Heart left ventricle (tissue), 16 donors: ENCODE data around the gene NOS1AP. TPM values are rescaled to one million over a fixed set of nuclear protein-coding genes. Genes with fewer than 3 reads are reported as not detected.

ENCODE experiments used
- ATAC-seq, 4 donors: fragments of 200-7000 bp; cut with Tn5 transposase; one replicate each; pipeline ENCODE4 v1.9.1; 2020 to 2022; ENCODE audit warnings: moderate library complexity in 4 of 4, mild to moderate bottlenecking in 3 of 4, moderate number of reproducible peaks in 1 of 4
- DNase-seq, 5 donors: peaks; one replicate each; pipeline ENCODE4 v3.0.0-alpha.2; 2020
- H3K27ac ChIP-seq, 12 donors: fragments of 200-600 bp; sonication (generic) in 4 of 12; one replicate each; pipeline versions ENCODE4 v1.5.0 to v1.8.0; 2016 to 2022; ENCODE audit warnings: mild to moderate bottlenecking in 2 of 12
- H3K27me3 ChIP-seq, 9 donors: fragments of 200-600 bp; sonication (generic) in 2 of 9; one replicate each; pipeline versions ENCODE4 v1.5.1 to v1.8.0; 2016 to 2022; ENCODE audit warnings: mild to moderate bottlenecking in 3 of 9
- H3K36me3 ChIP-seq, 9 donors: fragments of 200-600 bp; sonication (generic) in 2 of 9; one replicate each; pipeline versions ENCODE4 v1.5.0 to v1.8.0; 2018 to 2022; ENCODE audit warnings: mild to moderate bottlenecking in 2 of 9
- H3K4me1 ChIP-seq, 12 donors: fragments of 200-600 bp; sonication (generic) in 4 of 12; one replicate each; pipeline versions ENCODE4 v1.5.0 to v1.8.0; 2016 to 2022; ENCODE audit warnings: mild to moderate bottlenecking in 3 of 12
- H3K4me3 ChIP-seq, 12 donors: fragments of 200-600 bp; sonication (generic) in 4 of 12; one replicate each; pipeline versions ENCODE4 v1.5.0 to v1.8.0; 2017 to 2022; ENCODE audit warnings: mild to moderate bottlenecking in 9 of 12, moderate library complexity in 4 of 12
- H3K9me3 ChIP-seq, 12 donors: fragments of 200-600 bp; sonication (generic) in 4 of 12; one replicate each; pipeline versions ENCODE4 v1.5.0 to v1.8.0; 2016 to 2022; ENCODE audit warnings: mild to moderate bottlenecking in 1 of 12
- POLR2A ChIP-seq, 2 donors: fragments of 450-650 bp; IDR thresholded peaks; one replicate each; pipeline ENCODE4 v1.6.1; 2017; ENCODE audit warnings: antibody characterized with exemption in 2 of 2, mild to moderate bottlenecking in 2 of 2, moderate library complexity in 2 of 2
- WGBS, 4 donors: extraction: QIAGEN DNeasy Blood & Tissue Kit in 2 of 4; methylation state at CpG; one replicate each; pipeline versions ENCODE4 v1.1.5 to v1.1.7; 2013 to 2018; 5-methylcytosine and 5-hydroxymethylcytosine counted together
- intact Hi-C, 10 donors: fragments of 100-400 bp; cut with DNase I; formaldehyde crosslinking; loops; one replicate each; pipeline versions ENCODE4 v1.11.1 to v1.14.2; 2022
- polyA plus RNA-seq, 2 donors: library from polyadenylated mRNA; stranded (reverse); fragments of 200-250 nt; gene quantifications; one replicate each; pipeline ENCODE4 v1.2.3, GENCODE V29; 2013
- total RNA-seq, 9 donors: library from RNA; depleted of rRNA in 2 of 9; stranded (reverse); fragments of >200 nt in 2 of 9; fragmentation: NEBNext Ultra II Directional in 3 of 9; extraction: Animal tissue kit (Norgen Biotek cat#: 25700) in 3 of 9; gene quantifications; one replicate each; pipeline versions ENCODE4 v1.1.0 to v1.2.4, GENCODE V29; 2016 to 2023
- TF ChIP-seq, protein P1 (sequence below), 12 donors: fragments of 200-600 bp; sonication (generic) in 4 of 12; IDR thresholded peaks; one replicate each; pipeline versions ENCODE4 v1.5.0 to v1.8.0; 2018 to 2022; ENCODE audit warnings: antibody characterized with exemption in 12 of 12, mild to moderate bottlenecking in 5 of 12
- donor health status: ischemic (EF 13 %, LVEDD 7.1; RV severe dilation, severe dysfunction).
- donor health status: healthy with polysubstance abuse.
- donor health status: DM: no; HTN: yes; CAD: no.
- donor health status: DM: no; HTN: no; CAD: no.
- donor health status: ischemic (EF 25% LVEDD 6.9; RV normal size, moderate dysfunction).
- donor health status: ischemic (EF 25% LVEDD 5.7; RV mildly dilated, moderate dysfunction).
- donor health status: healthy.
- donor health status: DM: yes; HTN: yes; CAD: no.
- donor health status: ischemic (EF 35%, LVEDD 5.7; RV mildly dilated, moderate dysfunction).
- donor health status: nonischemic (EF 11% LVEDD 7.7; RV severe dilation, severe dysfunction).
- donor health status: DM: yes; HTN: yes; CAD: no.
- donor health status: PGD.
- donor health status: ischemic (EF 29% LVEDD 5.4; RV normal size, mild dysfunction).
- donor health status: nonischemic (EF 23%, LVEDD 6.1; RV moderate dilation, normal function).

The NOS1AP gene
- total and polyA plus RNA-seq, 11 donors = 1.1 to 6.4 (median 4.3) TPM

DNA sequence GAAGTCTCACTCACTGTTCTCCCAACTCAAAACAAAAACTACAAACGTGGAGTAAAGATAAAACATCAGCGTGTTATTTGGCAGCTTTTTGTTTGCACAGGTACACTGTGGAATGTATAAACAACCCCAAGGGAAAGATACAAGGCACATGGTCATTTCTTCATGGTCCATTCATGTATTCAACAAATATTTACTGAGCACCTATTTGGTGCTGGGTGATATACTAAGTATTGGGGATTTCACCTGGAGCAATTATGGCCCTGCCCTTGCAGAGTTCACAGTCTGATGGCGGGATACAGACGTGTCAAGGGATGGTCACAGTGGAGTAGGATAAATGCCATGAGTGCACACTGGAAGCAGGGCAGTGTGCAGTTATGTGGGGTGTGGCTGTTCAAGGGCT, 171.1 kb downstream of the NOS1AP start:
- H3K9me3 ChIP-seq = no peaks in the 10 kb centered on the region
- no peaks in the 10 kb centered on the region for H3K27me3 ChIP-seq
- H3K36me3 ChIP-seq = no peaks in the 10 kb centered on the region
- H3K4me1 ChIP-seq = peaks cover 0 to 19% (median 0%) of the 10 kb centered on the region in 12 donors
- ATAC-seq (no peak), DNase-seq (no peak)
- TF ChIP-seq, protein P1, sequence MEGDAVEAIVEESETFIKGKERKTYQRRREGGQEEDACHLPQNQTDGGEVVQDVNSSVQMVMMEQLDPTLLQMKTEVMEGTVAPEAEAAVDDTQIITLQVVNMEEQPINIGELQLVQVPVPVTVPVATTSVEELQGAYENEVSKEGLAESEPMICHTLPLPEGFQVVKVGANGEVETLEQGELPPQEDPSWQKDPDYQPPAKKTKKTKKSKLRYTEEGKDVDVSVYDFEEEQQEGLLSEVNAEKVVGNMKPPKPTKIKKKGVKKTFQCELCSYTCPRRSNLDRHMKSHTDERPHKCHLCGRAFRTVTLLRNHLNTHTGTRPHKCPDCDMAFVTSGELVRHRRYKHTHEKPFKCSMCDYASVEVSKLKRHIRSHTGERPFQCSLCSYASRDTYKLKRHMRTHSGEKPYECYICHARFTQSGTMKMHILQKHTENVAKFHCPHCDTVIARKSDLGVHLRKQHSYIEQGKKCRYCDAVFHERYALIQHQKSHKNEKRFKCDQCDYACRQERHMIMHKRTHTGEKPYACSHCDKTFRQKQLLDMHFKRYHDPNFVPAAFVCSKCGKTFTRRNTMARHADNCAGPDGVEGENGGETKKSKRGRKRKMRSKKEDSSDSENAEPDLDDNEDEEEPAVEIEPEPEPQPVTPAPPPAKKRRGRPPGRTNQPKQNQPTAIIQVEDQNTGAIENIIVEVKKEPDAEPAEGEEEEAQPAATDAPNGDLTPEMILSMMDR (IDR thresholded peaks at IDR 0.05) = no peak
- no peak for TF ChIP-seq POLR2A (IDR thresholded peaks at IDR 0.05)
- H3K27ac ChIP-seq = no peak overlapping the region
- WGBS, 4 donors = 73 to 79% (median 76%) methylated on average over 4 of the region's 4 CpGs
- intact Hi-C loops = no loop called here
- H3K4me3 ChIP-seq = no peak overlapping the region

DNA sequence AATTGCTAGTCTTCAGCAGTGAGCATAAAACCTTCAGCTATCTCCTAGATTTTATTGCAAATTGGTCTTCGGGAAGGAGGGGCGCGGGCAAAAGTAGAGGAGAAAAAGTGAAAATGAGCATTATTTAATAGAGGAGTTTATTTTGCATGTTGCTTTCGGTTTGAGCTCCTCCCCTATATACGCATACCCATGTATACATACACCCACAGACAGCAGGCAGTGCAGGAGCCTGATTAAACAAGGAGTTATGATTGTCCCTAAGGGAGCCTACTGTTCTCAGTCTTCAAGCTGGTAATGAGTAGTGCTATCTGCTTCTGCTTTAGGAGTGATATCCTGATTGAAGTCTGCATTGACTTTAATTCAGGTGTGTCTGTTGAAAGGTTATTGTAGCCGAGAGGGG, 173.3 kb downstream of the NOS1AP start:
- WGBS, 4 donors = 88 to 94% (median 91%) methylated on average over 6 of the region's 6 CpGs
- H3K4me1 ChIP-seq = peaks cover 0 to 9% (median 0%) of the 10 kb centered on the region in 12 donors
- intact Hi-C loops = no loop called here
- no peaks in the 10 kb centered on the region for H3K9me3 ChIP-seq
- H3K4me3 ChIP-seq = no peak overlapping the region
- ATAC-seq (no peak), DNase-seq (no peak)
- H3K27ac ChIP-seq = no peak overlapping the region
- H3K36me3 ChIP-seq = no peaks in the 10 kb centered on the region
- no peaks in the 10 kb centered on the region for H3K27me3 ChIP-seq
- TF ChIP-seq, protein P1 (IDR thresholded peaks at IDR 0.05) = no peak
- no peak for TF ChIP-seq POLR2A (IDR thresholded peaks at IDR 0.05)

DNA sequence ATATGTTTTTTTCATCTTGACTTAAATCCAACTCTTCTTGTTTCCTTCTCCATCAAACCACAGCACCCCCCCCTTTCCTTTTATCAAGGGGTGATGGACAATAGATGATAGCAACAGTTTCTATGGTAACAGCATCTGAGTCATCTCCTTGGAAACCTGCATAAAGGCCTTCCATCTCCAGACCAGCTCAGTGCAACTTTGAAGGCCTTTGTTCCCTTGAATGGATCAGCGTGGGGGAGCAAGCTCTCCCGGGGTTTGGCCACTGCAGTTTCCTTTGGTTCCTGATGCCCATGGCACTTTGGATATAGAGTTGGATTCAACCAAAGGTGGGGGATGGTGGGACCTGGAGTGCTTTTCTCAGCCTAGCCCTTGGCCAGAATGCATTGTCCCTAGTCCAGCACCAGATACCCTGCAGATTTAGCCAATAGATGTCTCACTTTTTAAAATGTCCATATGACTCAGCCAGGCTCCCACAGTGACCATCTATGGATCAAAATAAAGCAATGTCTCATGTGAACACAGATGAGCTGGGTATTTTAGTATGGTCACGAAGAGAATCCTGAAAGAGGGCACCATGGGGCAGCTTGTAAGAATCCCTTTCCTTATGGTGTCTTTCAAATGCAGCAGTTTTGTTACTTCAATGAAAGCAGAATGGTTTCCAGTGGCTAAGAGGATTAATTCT, 179.5 kb downstream of the NOS1AP start:
- Histone ChIP-seq H3K27ac (no peak overlapping the region), H3K4me1 (peaks cover 0 to 7% (median 0%) of the 10 kb centered on the region in 12 donors), H3K4me3 (no peak overlapping the region), H3K9me3 (no peaks in the 10 kb centered on the region), H3K27me3 (no peaks in the 10 kb centered on the region), H3K36me3 (no peaks in the 10 kb centered on the region)
- 78 to 81% (median 79%) methylated on average over 3 of the region's 3 CpGs for WGBS, 4 donors
- no peak for DNase-seq
- TF ChIP-seq POLR2A (IDR thresholded peaks at IDR 0.05) = no peak
- TF ChIP-seq, protein P1 (IDR thresholded peaks at IDR 0.05) = no peak
- intact Hi-C loops = no loop called here
- no peak for ATAC-seq

DNA sequence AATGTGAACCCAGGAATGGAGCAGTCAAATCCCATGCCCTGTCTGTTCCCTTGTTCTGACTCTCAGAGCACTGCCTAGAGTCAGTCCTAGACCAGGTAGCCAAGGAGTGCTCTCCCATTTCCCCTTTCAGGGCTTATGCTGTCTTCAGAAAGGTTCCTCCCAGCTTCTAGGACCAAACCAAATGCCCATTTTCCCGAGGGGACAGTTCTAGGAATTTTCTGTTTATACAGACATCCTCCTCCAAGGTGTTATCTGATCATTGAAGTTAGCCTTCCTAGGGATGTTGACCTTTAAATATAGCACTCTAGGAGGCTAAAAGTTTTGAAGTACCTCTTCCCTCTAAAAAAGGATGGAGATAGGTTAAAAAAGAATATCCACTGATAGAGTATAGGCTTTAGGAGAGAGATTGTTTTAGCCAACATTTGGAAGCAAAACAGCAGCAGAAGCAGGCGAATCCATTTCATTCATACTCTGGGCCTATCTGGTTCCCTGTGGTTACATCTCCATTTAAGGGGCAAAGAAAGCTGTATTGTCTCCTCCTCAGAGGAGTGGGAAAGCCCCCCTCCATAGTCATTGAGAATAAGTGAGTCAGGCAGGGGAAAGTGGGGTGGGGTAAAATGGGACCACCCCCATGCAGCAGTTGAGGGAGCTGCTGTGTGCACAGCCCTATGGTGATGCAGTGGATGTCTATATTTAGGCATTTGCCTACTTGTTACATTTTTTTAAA, 180.7 kb downstream of the NOS1AP start:
- peaks cover 0 to 7% (median 0%) of the 10 kb centered on the region in 12 donors for H3K4me1 ChIP-seq
- intact Hi-C loops = no loop called here
- 70 to 87% (median 78%) methylated on average over 2 of the region's 2 CpGs for WGBS, 4 donors
- no peak overlapping the region for H3K4me3 ChIP-seq
- H3K27ac ChIP-seq = no peak overlapping the region
- TF ChIP-seq, protein P1 (IDR thresholded peaks at IDR 0.05) = no peak
- TF ChIP-seq POLR2A (IDR thresholded peaks at IDR 0.05) = no peak
- no peak for DNase-seq
- no peaks in the 10 kb centered on the region for H3K36me3 ChIP-seq
- H3K27me3 ChIP-seq = no peaks in the 10 kb centered on the region
- no peak for ATAC-seq
- H3K9me3 ChIP-seq = no peaks in the 10 kb centered on the region
